Stimulated activated CD4-positive, alpha-beta T cell treated with anti-CD3 and anti-CD28 coated beads, TNF-alpha, amount 100 ng/mL, for 24 hours (primary cell): ENCODE data around the gene PPAN.

Source experiments
- DNase-seq, 3 experiments: peaks; one replicate each; pipeline ENCODE4 v3.0.0-alpha.2; 2020; ENCODE audit warnings: low read depth in 3 of 3

PPAN gene

DNA sequence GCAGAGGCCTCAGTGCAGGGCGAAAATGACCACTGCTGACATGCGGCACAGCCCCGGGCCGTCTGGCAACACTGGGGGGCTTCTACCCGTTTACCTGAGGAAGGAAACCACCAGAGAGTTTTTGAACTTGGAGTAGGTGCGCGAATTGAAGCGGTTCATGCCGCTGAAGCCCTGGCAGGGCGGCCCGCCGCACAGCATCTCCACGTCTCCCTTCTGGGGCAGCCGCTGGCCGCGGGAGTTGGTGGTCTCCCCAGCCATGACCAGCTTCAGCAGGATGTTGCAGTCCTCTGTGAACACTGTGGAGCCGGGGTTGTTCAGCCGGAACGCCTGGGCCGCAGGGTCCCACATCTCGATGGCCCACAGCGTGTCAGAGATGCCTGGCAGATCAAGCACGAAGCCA lies 33.8 kb downstream of the PPAN start:
- no peak for DNase-seq

GRCh38 chr19:10141479-10141878 lies 35.3 kb downstream of the PPAN start:
- no peak for DNase-seq

GRCh38 chr19:10141973-10142372 lies 35.8 kb downstream of the PPAN start:
- DNase-seq = no peak

GRCh38 chr19:10142701-10143375 lies 36.7 kb downstream of the PPAN start:
- DNase-seq = no peak

- DNase-seq = no peak
Measured at GRCh38 chr19:10143681-10144080, 37.5 kb downstream of the PPAN start.

GRCh38 chr19:10144361-10144760 lies 38.2 kb downstream of the PPAN start:
- DNase-seq = no peak

DNA sequence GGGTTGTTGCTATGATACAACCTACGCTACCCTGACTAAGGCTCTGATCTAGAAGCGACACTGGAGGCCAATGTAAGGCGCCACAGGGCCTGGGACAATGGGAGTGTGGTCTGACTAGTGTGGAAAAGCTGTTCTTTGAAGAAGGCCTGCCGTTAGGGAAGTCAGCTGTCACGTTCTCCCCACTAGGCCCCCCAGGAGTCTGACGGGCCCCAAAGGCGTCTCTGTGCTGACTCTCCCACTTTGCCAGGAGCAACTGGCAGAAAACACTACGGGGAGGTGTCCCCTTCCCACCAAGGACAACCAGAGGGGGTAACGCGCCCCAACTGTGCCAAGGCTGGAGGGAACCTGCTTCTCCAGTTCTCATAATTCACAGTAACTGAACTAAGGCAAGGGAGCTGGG lies 38.9 kb downstream of the PPAN start:
- DNase-seq = no peak

DNA sequence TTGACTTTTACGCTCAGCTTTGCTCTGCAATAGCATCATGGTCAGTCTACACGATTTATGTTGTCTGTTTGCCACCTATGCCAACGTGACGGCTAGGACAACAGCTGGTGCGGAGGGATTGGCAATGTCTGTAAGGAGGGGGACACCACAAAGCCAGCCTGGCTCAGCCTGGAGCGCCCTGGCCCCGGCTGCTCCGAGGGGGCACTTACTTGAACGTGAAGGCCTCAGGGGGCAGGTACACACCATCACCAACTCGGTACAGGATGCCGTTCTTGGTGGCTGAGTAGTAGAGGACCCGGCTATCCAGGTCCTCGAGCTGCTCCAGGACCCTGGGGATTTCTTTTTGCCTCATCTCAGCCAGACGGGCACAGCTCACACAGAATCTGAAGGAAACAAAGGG lies 40.0 kb downstream of the PPAN start:
- DNase-seq = no peak

DNA sequence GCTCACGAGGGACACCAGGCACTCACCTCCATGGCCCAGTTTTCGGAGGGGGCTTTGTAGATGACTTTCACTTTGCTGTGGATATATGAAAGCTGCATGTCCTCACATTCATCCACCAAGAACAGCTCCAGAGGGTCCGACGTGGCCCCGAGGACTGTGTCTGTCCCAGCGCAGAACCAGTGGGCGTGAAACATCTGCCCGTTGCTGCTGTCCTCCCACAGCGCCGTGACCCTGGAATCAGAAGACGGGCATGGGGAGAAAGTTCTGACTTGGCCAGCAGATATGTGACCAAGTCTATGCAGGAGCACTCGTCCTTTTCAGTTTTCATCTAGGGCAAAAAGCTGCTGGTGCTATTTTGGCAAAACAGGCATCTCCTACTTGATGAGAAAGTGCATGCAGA lies 43.3 kb downstream of the PPAN start:
- no peak for DNase-seq

- no peak for DNase-seq
Measured at GRCh38 chr19:10151521-10151920, 45.4 kb downstream of the PPAN start.

DNA sequence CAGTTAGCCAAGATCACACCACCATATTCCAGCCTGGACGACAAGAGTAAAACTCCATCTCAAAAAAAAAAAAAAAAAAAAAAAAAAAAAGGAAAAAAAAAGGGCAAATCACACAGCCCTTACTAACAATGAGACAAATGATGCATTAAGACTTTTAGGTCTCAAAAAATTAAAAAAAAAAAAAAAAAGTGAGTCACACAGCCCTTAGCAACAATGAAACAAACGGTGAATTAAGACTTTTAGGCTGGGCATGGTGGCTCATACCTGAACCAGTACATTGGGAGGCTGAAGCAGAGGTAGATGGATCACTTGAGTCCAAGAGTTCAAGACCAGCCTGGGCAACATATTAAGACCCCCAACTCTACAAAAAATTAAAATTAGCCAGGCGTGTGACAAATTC lies 45.9 kb downstream of the PPAN start:
- DNase-seq = no peak

GRCh38 chr19:10155839-10156238 lies 49.7 kb downstream of the PPAN start:
- no peak for DNase-seq

DNA sequence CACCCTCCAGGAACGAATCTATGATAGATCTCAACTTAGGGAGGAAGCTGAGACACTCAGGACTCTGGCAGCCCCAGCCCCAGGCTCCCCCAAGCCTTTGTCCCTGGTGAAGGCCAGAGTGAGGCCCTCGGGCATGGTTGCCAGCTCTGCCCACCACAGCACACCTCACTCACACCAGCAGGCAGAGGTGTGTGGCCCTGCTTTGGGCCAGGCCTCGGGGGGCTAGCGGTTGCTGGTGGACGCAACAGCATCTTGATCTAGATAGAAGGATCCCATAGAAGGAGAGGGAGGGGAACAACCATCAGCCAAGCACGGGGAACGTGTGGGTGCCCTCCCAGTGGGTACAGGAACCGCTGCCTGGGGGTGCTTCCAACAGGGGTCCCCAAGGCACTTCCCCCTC lies 51.9 kb downstream of the PPAN start:
- no peak for DNase-seq

DNA sequence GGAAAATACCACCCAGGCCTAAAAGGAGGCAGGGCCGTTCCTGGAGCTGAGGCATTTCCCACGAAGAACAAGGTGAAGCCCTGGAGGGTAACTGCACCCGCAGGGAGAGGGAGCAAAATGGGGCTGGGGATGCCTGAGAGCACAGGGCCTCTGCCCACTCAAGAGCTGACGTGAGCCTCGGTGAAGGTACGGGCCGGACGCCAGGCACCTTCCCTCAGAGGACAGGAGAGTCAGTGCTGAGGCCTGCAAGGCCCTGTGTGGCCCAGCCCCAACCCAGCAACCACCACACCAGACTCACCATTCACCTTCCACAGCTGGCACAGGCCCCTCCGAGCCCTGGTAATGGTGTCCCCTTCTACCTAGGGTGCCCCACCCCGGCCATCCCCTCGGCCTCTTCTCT lies 52.3 kb downstream of the PPAN start:
- no peak for DNase-seq

GRCh38 chr19:10159610-10160009 lies 53.4 kb downstream of the PPAN start:
- DNase-seq = no peak
